Colon (tissue), 2 donors: ENCODE data around the gene SEMA4B.

Experiments
- FAIRE-seq: peaks from 2 replicates; lab custom pipeline; 2012; peaks lifted over from hg19 to GRCh38; lab: Jason Lieb, UNC
- donor health status: control.
- donor health status: control.

SEMA4B gene

GRCh38 chr15:90207252-90207651, 6.1 kb downstream of the SEMA4B start:
- FAIRE-seq, result no peak

GRCh38 chr15:90208356-90208755, 7.2 kb downstream of the SEMA4B start:
- FAIRE-seq, result no peak

- no peak for FAIRE-seq
These were observed 8.5 kb downstream of the SEMA4B start for GRCh38 chr15:90209591-90209990.

DNA sequence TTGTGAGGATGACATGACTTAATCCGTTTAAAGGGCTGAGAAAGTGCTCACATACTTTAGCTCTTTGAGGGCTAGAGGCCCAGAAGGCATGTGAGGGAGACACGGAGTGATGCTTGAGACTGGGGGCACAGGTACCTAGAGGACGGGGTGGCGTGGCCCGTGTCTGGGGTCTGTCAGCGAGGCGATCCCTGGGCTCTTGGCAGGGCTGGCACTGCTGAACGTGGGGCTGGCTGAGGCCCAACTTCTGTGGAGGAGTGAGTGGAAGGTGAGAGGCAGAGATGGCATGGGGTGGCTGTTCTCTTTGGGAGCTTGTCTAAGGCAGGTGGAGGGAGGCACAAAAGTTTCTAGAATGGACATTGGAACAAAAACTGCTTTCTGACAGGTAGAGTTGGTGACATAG, 9.5 kb downstream of the SEMA4B start:
- no peak for FAIRE-seq

DNA sequence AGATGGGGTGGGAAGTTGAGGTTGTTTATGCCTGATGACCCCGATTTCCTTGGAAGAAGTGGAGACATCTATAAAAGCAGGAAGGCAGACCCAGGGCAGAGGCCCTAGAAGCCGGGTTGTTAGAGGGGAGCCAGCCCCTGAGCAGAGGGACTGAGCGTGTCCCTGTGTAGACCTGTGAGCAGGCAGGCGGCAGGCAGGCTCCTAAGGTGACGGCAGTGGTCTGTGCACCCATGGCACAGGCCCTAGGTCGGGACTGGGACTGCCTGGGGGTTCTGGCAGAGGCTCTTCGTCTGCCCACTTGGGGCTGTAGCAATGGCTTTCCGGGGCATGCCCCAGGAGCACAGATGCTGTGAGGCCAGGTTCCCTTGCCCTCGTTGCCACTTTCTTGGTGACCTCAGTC, 9.9 kb downstream of the SEMA4B start:
- no peak for FAIRE-seq

DNA sequence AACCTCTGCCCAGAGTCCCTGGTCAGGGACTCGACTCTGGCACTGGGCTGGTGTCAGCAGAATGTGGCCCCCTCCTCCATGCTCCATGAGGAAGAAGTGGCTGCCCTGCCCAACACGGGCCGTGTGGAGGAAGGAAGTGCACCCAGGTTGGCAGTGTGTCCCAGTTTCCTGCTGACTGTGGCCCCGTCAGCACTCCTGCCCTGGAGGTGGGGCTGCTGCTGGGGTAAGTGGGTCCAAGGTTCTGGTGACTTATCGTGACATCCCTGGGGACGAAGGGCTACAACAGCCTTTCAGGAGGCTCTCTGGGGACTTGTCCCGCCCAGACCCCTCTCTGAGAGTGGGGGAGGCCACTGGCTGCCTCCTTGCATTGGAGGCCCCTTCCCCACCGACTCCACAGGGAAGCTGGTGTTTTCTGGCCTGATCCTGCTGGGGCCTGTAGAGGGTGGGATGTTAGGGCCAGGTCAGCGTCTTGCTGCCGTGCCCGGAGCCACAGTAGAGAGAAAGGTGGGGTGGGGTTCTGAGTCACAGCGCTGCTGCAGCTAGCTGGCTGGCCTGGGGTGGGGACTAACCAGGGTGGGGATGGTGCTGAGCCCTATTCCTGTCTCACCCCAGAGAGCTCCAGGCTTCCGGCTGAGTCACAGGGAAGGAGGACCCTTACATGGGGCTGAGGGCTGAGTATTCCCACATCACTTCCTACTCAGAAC, 10.5 kb downstream of the SEMA4B start:
- no peak for FAIRE-seq

GRCh38 chr15:90212221-90213098, 11.3 kb downstream of the SEMA4B start:
- no peak for FAIRE-seq

DNA sequence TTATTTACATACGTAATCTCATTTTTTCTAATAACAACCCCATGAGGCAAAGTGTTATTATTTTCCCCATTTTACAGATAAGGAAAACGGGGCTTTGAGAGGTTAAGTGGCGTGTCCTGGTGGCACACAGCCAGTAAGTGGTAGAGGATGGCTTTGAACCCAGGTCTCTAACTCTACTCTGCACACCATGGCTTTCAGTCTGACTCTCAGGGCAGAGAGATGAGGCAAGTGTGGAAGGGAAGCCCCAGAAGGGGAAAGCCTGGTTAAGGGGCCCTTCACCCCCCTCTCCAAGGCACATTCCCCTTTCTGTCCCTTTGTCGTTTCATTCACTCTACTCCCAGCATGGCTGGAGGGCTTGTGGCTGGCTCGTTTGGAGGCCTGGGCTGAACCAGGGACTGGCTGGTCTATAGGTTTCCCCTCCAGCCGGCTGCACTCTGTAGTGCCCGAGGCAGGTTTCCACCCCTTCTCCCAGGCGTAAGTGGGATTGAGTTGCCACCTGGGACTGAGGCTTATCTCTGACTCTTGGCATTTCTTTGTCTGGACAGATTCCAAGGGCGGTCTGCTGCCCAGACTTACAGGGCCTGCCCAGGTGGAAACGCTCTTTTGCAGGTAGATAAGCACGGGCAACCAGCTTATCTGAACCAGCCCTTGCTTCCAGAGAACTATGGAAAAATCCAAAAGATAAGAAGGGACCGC, 12.1 kb downstream of the SEMA4B start:
- FAIRE-seq, result no peak

DNA sequence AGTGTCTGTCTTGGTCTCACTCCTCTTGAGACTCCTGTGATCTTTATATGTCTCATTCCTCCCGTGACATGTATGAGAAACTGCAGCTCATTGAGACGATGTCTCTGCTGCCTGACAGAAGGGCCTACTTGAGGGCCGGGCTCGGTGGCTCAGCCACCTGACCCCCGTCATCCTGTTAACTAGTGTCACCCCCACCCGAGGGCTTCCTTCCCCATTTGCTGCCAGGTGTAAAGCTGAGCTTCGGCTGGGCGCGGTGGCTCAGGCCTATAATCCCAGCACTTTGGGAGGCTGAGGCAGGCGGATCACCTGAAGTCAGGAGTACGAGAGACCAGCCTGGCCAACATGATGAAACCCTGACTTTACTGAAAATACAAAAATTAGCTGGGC, 12.7 kb downstream of the SEMA4B start:
- FAIRE-seq, result no peak

- FAIRE-seq, result no peak
These were observed 13.5 kb downstream of the SEMA4B start for GRCh38 chr15:90214553-90215196.

- FAIRE-seq, result no peak
These were observed 16.7 kb downstream of the SEMA4B start for GRCh38 chr15:90217671-90218394.

- FAIRE-seq, result no peak
These were observed 18.5 kb downstream of the SEMA4B start for GRCh38 chr15:90219421-90220141.

- no peak for FAIRE-seq
These were observed 20.2 kb downstream of the SEMA4B start for GRCh38 chr15:90221246-90221900.

GRCh38 chr15:90222547-90222946, 21.4 kb downstream of the SEMA4B start:
- no peak for FAIRE-seq

DNA sequence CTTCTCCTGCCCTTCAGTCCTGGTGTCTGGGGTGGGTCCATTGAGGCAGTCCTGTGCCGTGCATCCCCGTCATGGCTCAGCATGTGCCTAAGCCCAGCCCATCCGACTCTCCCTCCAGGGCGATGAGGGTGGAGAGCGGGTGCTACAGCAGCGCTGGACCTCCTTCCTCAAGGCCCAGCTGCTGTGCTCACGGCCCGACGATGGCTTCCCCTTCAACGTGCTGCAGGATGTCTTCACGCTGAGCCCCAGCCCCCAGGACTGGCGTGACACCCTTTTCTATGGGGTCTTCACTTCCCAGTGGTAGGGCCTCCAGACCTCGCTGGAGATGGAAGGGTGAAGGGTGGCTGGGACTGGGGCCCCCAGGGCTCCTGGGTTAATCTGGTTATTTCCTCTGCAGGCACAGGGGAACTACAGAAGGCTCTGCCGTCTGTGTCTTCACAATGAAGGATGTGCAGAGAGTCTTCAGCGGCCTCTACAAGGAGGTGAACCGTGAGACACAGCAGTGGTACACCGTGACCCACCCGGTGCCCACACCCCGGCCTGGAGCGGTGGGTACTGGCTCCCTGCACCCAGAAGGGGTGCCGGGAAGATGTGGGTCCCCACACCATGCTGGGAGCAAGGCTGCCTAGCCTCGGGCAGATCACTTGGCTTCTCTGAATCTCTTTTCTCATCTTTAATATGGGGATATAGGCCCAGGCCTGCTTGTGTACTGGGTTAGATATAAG, 22.5 kb downstream of the SEMA4B start:
- no peak for FAIRE-seq

DNA sequence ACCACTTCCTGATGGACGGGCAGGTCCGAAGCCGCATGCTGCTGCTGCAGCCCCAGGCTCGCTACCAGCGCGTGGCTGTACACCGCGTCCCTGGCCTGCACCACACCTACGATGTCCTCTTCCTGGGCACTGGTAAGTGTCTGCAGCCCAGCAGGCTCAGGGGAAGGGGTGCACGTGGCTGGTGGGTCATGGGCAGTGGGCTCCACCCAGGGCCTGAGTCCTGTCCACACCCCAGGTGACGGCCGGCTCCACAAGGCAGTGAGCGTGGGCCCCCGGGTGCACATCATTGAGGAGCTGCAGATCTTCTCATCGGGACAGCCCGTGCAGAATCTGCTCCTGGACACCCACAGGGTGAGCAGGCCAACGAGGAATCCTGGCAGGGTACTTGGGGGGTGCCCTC, 23.9 kb downstream of the SEMA4B start:
- FAIRE-seq, result no peak

DNA sequence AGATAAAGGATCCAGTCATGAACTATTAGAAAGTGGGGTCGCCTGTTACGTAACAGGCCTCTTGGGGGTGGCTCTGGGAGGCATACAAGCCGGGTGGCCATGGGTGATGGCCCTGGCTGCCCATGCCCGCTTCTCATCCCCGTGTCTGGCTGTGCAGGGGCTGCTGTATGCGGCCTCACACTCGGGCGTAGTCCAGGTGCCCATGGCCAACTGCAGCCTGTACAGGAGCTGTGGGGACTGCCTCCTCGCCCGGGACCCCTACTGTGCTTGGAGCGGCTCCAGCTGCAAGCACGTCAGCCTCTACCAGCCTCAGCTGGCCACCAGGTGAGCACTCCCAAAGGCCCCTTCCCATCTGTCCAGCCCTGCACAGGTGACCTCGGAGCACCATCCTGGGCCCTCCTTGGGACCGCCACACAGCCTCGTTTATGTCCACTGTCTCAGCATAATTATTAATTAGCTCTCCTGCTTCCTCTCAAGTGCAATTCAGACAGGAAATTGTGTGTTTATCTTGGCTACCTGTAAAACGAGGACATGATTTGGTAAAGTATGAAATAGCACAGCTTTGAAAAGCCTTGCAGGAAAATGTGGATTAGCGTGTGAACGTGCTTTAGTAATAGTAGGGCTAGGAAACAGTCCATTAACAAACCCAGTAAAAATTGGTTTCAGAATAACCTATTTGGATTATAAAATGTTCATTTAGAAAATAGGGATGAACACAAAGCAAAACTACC, 24.5 kb downstream of the SEMA4B start:
- FAIRE-seq, result no peak

GRCh38 chr15:90227336-90227735, 26.2 kb downstream of the SEMA4B start:
- FAIRE-seq, result no peak
